ENCODE measurements around the gene SND1.

SND1 gene

DNA sequence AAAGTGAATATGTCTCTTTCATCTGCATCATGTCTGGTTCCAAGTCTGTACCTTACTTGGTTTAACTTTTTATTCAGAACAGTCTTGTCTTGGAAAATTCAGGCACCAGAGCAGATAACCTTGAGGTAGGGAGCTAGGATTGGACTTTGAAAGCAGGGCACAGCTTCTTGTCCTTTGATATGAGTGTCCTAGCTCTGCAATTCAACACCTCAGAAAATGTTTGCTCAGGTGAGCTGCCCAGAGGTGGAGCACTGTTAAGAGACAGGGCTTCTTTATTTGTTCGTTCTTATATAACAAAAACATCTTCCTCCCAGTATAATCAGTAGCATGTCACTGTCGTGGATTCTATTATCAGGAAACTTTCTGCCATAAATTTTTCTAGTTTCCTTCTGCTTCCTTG lies 260.9 kb downstream of the SND1 start:
- Histone ChIP-seq H3K27me3 (ENCODE audit: control insufficient read depth, low read length) (no peaks in the 10 kb centered on the region), H4K20me1 (ENCODE audit: control insufficient read depth, insufficient read depth, low read depth, low read length) (no peaks in the 10 kb centered on the region)

DNA sequence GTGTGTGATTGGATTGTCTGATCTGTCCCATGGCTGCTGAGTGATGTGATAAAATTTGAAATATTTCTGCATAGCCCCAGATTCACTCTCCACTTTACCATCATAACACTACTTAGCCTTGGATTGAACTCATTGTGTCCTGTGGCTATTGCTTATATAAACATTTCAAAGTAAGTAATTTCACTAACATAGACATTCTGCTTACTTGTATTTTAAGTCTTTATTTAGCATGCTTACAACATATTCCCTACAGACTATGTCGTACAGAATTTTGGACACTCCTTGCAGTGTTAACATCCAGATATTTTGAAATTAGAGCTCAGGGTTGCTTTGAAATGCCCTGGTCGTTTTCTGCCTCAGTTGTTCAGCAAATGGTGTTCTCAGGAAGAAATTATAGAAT lies 261.7 kb downstream of the SND1 start:
- H3K27me3 ChIP-seq (ENCODE audit: control insufficient read depth, low read length): no peaks in the 10 kb centered on the region
- no peaks in the 10 kb centered on the region for H4K20me1 ChIP-seq (ENCODE audit: control insufficient read depth, insufficient read depth, low read depth, low read length)
- no peaks in the 10 kb centered on the region for H3K9me2 ChIP-seq (replicated peaks; ENCODE audit: control insufficient read depth, low read length)
- peaks cover 25% of the 10 kb centered on the region for H3K36me3 ChIP-seq (ENCODE audit: control insufficient read depth, low read length)
- TF ChIP-seq, protein P1, sequence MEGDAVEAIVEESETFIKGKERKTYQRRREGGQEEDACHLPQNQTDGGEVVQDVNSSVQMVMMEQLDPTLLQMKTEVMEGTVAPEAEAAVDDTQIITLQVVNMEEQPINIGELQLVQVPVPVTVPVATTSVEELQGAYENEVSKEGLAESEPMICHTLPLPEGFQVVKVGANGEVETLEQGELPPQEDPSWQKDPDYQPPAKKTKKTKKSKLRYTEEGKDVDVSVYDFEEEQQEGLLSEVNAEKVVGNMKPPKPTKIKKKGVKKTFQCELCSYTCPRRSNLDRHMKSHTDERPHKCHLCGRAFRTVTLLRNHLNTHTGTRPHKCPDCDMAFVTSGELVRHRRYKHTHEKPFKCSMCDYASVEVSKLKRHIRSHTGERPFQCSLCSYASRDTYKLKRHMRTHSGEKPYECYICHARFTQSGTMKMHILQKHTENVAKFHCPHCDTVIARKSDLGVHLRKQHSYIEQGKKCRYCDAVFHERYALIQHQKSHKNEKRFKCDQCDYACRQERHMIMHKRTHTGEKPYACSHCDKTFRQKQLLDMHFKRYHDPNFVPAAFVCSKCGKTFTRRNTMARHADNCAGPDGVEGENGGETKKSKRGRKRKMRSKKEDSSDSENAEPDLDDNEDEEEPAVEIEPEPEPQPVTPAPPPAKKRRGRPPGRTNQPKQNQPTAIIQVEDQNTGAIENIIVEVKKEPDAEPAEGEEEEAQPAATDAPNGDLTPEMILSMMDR (IDR thresholded peaks at IDR 0.05; ENCODE audit: low read depth, low read length, poor library complexity, severe bottlenecking): no peak
- TF ChIP-seq EZH2phosphoT487 (IDR thresholded peaks at IDR 0.05; ENCODE audit: borderline replicate concordance, low read length): no peak
- H3K4me3 ChIP-seq (ENCODE audit: low read length): no peak overlapping the region
- H3F3A ChIP-seq (ENCODE audit: control insufficient read depth, insufficient read depth): peaks cover 16% of the 10 kb centered on the region
- no peak overlapping the region for H3K4me2 ChIP-seq (ENCODE audit: low read length)
- peaks cover 20% of the 10 kb centered on the region for H3K79me2 ChIP-seq (ENCODE audit: control insufficient read depth, low read length)
- peaks cover 46% of the 10 kb centered on the region for H3K4me1 ChIP-seq (ENCODE audit: control insufficient read depth, low read length)
- no peaks in the 10 kb centered on the region for H3K9me3 ChIP-seq (ENCODE audit: control insufficient read depth, insufficient read depth, low read length)
- peak overlapping the region; percentile 79; the same call in 1 of the 2 replicates for H3K27ac ChIP-seq (ENCODE audit: low read depth, low read length)

More for the DNA sequence above, 260.9 kb downstream of the SND1 start:
- no peaks in the 10 kb centered on the region for H3K9me3 ChIP-seq (ENCODE audit: control insufficient read depth, insufficient read depth, low read length)
- H3K79me2 ChIP-seq (ENCODE audit: control insufficient read depth, low read length): peaks cover 20% of the 10 kb centered on the region
- H3K4me2 ChIP-seq (ENCODE audit: low read length): peak overlapping the region; percentile 71
- peak overlapping the region; percentile 79 for H3K27ac ChIP-seq (ENCODE audit: low read depth, low read length)
- no peak for TF ChIP-seq EZH2phosphoT487 (IDR thresholded peaks at IDR 0.05; ENCODE audit: borderline replicate concordance, low read length)
- TF ChIP-seq, protein P1 (IDR thresholded peaks at IDR 0.05; ENCODE audit: low read depth, low read length, poor library complexity, severe bottlenecking): no peak
- peak overlapping the region; percentile 39 for H3K4me3 ChIP-seq (ENCODE audit: low read length)
- H3F3A ChIP-seq (ENCODE audit: control insufficient read depth, insufficient read depth): peaks cover 16% of the 10 kb centered on the region
- H3K9me2 ChIP-seq (replicated peaks; ENCODE audit: control insufficient read depth, low read length): no peaks in the 10 kb centered on the region
- peaks cover 25% of the 10 kb centered on the region for H3K36me3 ChIP-seq (ENCODE audit: control insufficient read depth, low read length)
- peaks cover 46% of the 10 kb centered on the region for H3K4me1 ChIP-seq (ENCODE audit: control insufficient read depth, low read length)

DNA sequence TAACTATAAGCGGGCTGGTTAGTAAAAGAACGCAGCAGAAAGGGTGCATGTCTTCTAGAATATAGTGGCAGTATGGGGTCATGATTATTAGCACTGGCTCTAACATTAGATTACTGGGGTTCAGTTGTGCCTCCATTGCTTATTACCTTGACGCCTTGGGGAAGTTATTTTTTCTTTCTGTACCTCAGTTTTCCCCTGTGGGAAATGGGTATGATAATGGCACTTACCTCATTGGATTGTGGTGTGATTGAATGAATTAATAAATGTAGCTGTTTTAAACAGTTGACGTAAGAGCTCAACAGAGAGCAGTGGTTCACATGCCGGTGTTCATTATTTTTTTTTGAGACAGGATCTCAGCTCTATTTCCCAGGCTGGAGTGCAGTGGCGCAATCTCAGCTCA lies 262.7 kb downstream of the SND1 start:
- Histone ChIP-seq H3K9me2 (replicated peaks; ENCODE audit: control insufficient read depth, low read length) (no peaks in the 10 kb centered on the region), H3F3A (ENCODE audit: control insufficient read depth, insufficient read depth) (peaks cover 16% of the 10 kb centered on the region), H3K27me3 (ENCODE audit: control insufficient read depth, low read length) (no peaks in the 10 kb centered on the region), H4K20me1 (ENCODE audit: control insufficient read depth, insufficient read depth, low read depth, low read length) (no peaks in the 10 kb centered on the region), H3K9me3 (ENCODE audit: control insufficient read depth, insufficient read depth, low read length) (no peaks in the 10 kb centered on the region), H3K4me2 (ENCODE audit: low read length) (no peak overlapping the region), H3K27ac (ENCODE audit: low read depth, low read length) (no peak overlapping the region), H3K79me2 (ENCODE audit: control insufficient read depth, low read length) (peaks cover 20% of the 10 kb centered on the region), H3K4me3 (ENCODE audit: low read length) (no peak overlapping the region), H3K36me3 (ENCODE audit: control insufficient read depth, low read length) (peaks cover 21% of the 10 kb centered on the region), H3K4me1 (ENCODE audit: control insufficient read depth, low read length) (peaks cover 42% of the 10 kb centered on the region)
- TF ChIP-seq, protein P1 (IDR thresholded peaks at IDR 0.05; ENCODE audit: low read depth, low read length, poor library complexity, severe bottlenecking): no peak
- no peak for TF ChIP-seq EZH2phosphoT487 (IDR thresholded peaks at IDR 0.05; ENCODE audit: borderline replicate concordance, low read length)
